ENCODE measurements around the gene ALMS1.

Gene ALMS1

DNA sequence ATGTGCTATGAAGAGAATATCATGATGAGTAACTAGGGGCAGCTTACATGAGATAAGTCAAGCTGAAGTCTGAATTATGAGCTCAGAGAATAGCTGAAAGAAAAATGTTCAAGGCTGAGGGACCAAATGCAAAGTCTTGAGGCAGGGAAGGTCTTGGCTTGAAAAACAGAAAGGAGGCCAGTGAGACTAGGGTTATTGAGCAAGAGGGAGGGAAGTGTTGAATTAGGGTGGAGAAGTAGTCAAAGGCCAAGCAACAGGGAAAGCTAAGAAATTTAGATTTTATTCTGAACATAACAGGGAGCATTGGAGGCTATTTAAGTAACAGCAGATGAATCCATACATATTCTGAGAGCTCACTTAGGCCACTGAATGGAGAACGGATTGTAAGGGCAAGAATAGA lies 11.4 kb upstream of the ALMS1 start:
- peaks cover 16% of the 10 kb centered on the region for H3K27me3 Mint-ChIP-seq
- no peaks in the 10 kb centered on the region for H3K4me1 Mint-ChIP-seq
- DNase-seq (no peak), ATAC-seq (no peak)
- H3K4me3 Mint-ChIP-seq: no peak overlapping the region
- no peaks in the 10 kb centered on the region for H3K36me3 Mint-ChIP-seq (ENCODE audit: low read depth)
- H3K9me3 Mint-ChIP-seq: no peaks in the 10 kb centered on the region
- no peak overlapping the region for H3K27ac Mint-ChIP-seq

GRCh38 chr2:73376681-73377080 lies 9.0 kb upstream of the ALMS1 start:
- Mint-ChIP-seq H3K27me3 (peaks cover 18% of the 10 kb centered on the region), H3K36me3 (ENCODE audit: low read depth) (no peaks in the 10 kb centered on the region), H3K9me3 (no peaks in the 10 kb centered on the region), H3K27ac (no peak overlapping the region), H3K4me3 (no peak overlapping the region), H3K4me1 (no peaks in the 10 kb centered on the region)
- DNase-seq (no peak), ATAC-seq (no peak)

GRCh38 chr2:73383036-73383435 lies 2.6 kb upstream of the ALMS1 start:
- peaks cover 21% of the 10 kb centered on the region for H3K4me1 Mint-ChIP-seq
- H3K27me3 Mint-ChIP-seq: peaks cover 2% of the 10 kb centered on the region
- DNase-seq (no peak), ATAC-seq (no peak)
- H3K36me3 Mint-ChIP-seq (ENCODE audit: low read depth): peaks cover 1% of the 10 kb centered on the region
- no peak overlapping the region for H3K27ac Mint-ChIP-seq
- H3K9me3 Mint-ChIP-seq: no peaks in the 10 kb centered on the region
- no peak overlapping the region for H3K4me3 Mint-ChIP-seq

GRCh38 chr2:73385123-73385503 lies 523 bp upstream of the ALMS1 start:
- H3K9me3 Mint-ChIP-seq: no peaks in the 10 kb centered on the region
- ATAC-seq: no peak
- H3K36me3 Mint-ChIP-seq (ENCODE audit: low read depth): peaks cover 1% of the 10 kb centered on the region
- peaks cover 26% of the 10 kb centered on the region for H3K4me1 Mint-ChIP-seq
- no peak for DNase-seq
- H3K4me3 Mint-ChIP-seq: peak overlapping the region; percentile 91
- H3K27me3 Mint-ChIP-seq: no peaks in the 10 kb centered on the region
- H3K27ac Mint-ChIP-seq: peak overlapping the region; percentile 87

DNA sequence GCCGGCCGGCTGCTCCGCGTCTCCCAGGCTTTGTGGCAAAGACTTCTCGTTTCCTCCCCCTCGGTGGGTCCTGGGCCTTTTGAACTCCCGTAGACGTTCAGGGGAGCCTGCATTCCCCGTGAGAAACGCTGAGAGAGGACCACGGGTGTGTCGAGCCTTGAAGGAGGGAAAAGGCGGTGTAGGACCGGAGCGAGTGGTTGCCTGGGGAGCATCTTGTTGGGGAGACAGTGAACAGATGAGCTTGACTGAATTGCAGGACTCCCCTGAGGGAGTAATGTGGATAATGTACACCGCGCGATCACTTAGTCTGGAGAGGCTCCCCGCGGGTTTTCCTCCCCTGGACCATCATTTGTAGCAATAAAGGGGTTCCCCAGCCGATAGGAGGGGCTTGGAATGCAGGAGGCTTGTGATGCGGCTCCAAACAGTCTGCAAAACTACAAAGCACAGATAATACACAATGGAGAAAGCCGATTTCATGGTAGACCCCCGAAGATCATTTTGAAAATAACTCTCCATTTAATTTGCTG lies 769 bp downstream of the ALMS1 start:
- Mint-ChIP-seq H3K4me3 (peak overlapping the region; percentile 91), H3K9me3 (no peaks in the 10 kb centered on the region), H3K27ac (peak overlapping the region; percentile 84), H3K27me3 (no peaks in the 10 kb centered on the region), H3K4me1 (peaks cover 26% of the 10 kb centered on the region), H3K36me3 (ENCODE audit: low read depth) (peaks cover 4% of the 10 kb centered on the region)
- DNase-seq (no peak), ATAC-seq (peak; percentile 3)

DNA sequence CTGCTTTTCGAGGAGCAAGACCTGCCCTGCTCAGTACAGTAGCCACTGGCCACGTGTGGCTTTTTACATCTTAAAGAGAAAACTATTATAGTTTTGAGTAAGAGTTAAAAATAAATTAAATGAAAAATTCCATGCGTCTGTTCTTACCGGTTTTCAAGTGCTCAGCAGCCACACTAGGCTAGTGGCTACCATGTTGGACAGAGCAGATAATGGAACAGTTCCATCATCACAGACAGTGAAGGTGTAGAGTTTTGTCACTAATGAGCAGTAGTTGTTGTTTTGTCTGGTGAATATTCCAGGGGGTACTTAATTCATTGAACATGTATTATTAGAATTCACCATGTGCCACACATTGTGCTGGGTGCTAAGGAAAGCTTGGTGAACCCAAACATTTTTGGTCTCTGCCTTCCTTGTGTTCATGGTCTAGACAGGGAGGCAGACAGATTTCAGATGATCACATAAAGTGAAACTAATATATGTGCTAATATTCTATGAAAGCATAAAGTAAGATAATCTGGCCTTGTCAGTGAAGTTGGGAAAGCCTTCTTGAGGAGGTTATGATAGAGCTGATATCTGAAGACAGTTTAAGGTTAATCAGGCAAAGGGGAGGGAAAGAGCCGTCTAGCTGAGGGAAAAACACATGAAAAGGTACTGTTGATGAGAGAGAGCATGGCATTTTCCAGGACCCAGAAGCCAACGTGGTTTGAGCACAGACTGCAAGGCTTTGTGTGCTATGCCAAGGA lies 1.4 kb downstream of the ALMS1 start:
- DNase-seq (no peak), ATAC-seq (no peak)
- Mint-ChIP-seq H3K36me3 (ENCODE audit: low read depth) (peaks cover 4% of the 10 kb centered on the region), H3K4me3 (peak overlapping the region; percentile 91), H3K27ac (peak overlapping the region; percentile 84), H3K4me1 (peaks cover 31% of the 10 kb centered on the region), H3K27me3 (no peaks in the 10 kb centered on the region), H3K9me3 (no peaks in the 10 kb centered on the region)

GRCh38 chr2:73402386-73403103 lies 16.9 kb downstream of the ALMS1 start:
- peaks cover 5% of the 10 kb centered on the region for H3K4me1 Mint-ChIP-seq
- no peak overlapping the region for H3K27ac Mint-ChIP-seq
- no peak overlapping the region for H3K4me3 Mint-ChIP-seq
- ATAC-seq: no peak
- no peak for DNase-seq
- peaks cover 63% of the 10 kb centered on the region for H3K36me3 Mint-ChIP-seq (ENCODE audit: low read depth)
- peaks cover 43% of the 10 kb centered on the region for H3K9me3 Mint-ChIP-seq
- H3K27me3 Mint-ChIP-seq: no peaks in the 10 kb centered on the region

DNA sequence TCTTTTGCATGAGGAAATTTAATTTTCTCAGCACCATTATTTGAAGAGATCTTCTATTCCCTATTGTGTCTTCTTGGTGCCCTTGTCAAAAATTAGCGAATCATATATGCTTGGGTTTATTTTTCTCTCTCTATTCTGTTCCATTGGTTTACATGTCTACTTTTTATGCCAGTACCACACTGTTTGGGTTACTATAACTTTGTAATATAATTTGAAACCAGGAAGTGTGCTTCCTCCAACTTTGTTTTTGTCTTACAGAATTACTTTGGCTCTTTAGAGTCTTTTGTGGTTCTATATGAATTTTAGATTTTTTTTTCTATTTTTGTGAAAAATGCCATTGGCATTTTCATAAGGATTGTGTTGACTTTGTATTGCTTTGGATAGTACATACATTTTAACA lies 17.6 kb downstream of the ALMS1 start:
- H3K27me3 Mint-ChIP-seq: no peaks in the 10 kb centered on the region
- H3K4me1 Mint-ChIP-seq: peaks cover 5% of the 10 kb centered on the region
- H3K9me3 Mint-ChIP-seq: peaks cover 41% of the 10 kb centered on the region
- peaks cover 63% of the 10 kb centered on the region for H3K36me3 Mint-ChIP-seq (ENCODE audit: low read depth)
- no peak for ATAC-seq
- no peak for DNase-seq
- no peak overlapping the region for H3K4me3 Mint-ChIP-seq
- no peak overlapping the region for H3K27ac Mint-ChIP-seq

DNA sequence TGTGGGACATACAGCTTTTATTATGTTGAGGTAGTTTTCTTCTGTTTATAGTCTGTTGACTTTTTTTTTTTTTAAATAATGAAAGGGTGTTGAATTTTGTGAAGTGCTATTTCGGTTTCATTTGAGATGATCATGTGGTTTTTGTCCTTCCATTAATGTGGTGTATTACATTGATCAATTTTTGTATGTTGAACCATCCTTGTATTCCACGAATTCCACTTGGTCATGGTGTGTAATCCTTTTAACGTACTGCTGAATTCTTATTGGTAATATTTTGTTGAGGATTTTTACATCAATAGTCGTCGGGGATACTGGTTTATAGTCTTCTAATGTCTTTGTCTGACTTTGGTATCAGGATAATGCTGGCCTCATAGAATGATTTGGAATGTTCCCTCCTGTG lies 18.8 kb downstream of the ALMS1 start:
- Mint-ChIP-seq H3K36me3 (ENCODE audit: low read depth) (peaks cover 58% of the 10 kb centered on the region), H3K27ac (no peak overlapping the region), H3K4me1 (peaks cover 5% of the 10 kb centered on the region), H3K9me3 (peaks cover 33% of the 10 kb centered on the region), H3K4me3 (no peak overlapping the region), H3K27me3 (no peaks in the 10 kb centered on the region)
- ATAC-seq (no peak), DNase-seq (no peak)

- DNase-seq (no peak), ATAC-seq (no peak)
- peaks cover 2% of the 10 kb centered on the region for H3K4me1 Mint-ChIP-seq
- H3K4me3 Mint-ChIP-seq: no peak overlapping the region
- H3K27me3 Mint-ChIP-seq: no peaks in the 10 kb centered on the region
- H3K36me3 Mint-ChIP-seq (ENCODE audit: low read depth): peaks cover 46% of the 10 kb centered on the region
- H3K9me3 Mint-ChIP-seq: peaks cover 26% of the 10 kb centered on the region
- no peak overlapping the region for H3K27ac Mint-ChIP-seq
These were observed 21.4 kb downstream of the ALMS1 start for GRCh38 chr2:73406996-73407395.

GRCh38 chr2:73408198-73408597 lies 22.6 kb downstream of the ALMS1 start:
- no peak overlapping the region for H3K4me3 Mint-ChIP-seq
- peaks cover 23% of the 10 kb centered on the region for H3K9me3 Mint-ChIP-seq
- ATAC-seq: no peak
- DNase-seq: no peak
- no peak overlapping the region for H3K27ac Mint-ChIP-seq
- no peaks in the 10 kb centered on the region for H3K4me1 Mint-ChIP-seq
- H3K27me3 Mint-ChIP-seq: no peaks in the 10 kb centered on the region
- H3K36me3 Mint-ChIP-seq (ENCODE audit: low read depth): peaks cover 39% of the 10 kb centered on the region

DNA sequence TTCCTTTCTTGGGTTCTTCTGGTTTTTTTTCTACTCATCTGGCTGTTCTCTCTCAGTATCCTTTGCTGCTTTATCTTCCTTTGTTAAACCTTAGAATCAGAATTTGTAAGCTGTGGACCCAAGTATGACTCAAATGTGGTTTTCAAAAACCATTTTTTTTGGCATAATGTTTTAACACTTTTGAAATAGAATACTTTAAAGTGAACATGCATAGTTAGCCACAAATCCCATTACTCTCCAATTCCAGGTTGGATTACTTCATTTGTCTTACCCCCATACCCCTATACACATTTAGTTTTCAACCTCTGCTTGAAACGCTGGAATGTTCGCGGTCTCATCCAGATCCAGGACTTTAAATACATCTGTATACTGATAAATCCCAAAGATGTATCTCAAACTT lies 29.1 kb downstream of the ALMS1 start:
- H3K27ac Mint-ChIP-seq: no peak overlapping the region
- ATAC-seq: no peak
- no peak for DNase-seq
- no peaks in the 10 kb centered on the region for H3K27me3 Mint-ChIP-seq
- no peak overlapping the region for H3K4me3 Mint-ChIP-seq
- H3K9me3 Mint-ChIP-seq: no peaks in the 10 kb centered on the region
- H3K4me1 Mint-ChIP-seq: peaks cover 8% of the 10 kb centered on the region
- peaks cover 8% of the 10 kb centered on the region for H3K36me3 Mint-ChIP-seq (ENCODE audit: low read depth)

DNA sequence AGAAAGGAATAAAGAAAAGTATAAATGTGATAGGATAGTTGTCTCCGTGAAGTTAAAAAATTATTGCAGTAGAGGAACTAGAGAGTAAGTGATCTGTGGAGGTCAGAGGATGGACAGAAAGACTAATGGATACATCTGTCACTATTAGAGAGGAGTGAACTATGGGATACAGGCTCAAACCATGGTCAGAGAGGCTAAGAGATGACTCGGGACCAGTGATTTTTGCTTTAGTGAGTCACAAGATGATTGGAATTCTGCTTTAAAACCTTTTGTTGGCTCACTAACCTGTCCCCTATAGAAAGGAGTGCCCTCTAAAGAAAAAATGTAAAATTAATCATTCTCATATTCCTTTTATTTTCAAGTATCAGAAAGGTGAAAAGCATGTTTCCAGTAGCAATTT lies 30.3 kb downstream of the ALMS1 start:
- no peaks in the 10 kb centered on the region for H3K9me3 Mint-ChIP-seq
- H3K4me1 Mint-ChIP-seq: peaks cover 8% of the 10 kb centered on the region
- ATAC-seq: no peak
- no peaks in the 10 kb centered on the region for H3K27me3 Mint-ChIP-seq
- H3K27ac Mint-ChIP-seq: no peak overlapping the region
- H3K36me3 Mint-ChIP-seq (ENCODE audit: low read depth): peaks cover 5% of the 10 kb centered on the region
- no peak overlapping the region for H3K4me3 Mint-ChIP-seq
- no peak for DNase-seq

- no peak for ATAC-seq
- Mint-ChIP-seq H3K27ac (no peak overlapping the region), H3K4me1 (peaks cover 8% of the 10 kb centered on the region)
These were observed 32.7 kb downstream of the ALMS1 start for GRCh38 chr2:73418343-73418742.

DNA sequence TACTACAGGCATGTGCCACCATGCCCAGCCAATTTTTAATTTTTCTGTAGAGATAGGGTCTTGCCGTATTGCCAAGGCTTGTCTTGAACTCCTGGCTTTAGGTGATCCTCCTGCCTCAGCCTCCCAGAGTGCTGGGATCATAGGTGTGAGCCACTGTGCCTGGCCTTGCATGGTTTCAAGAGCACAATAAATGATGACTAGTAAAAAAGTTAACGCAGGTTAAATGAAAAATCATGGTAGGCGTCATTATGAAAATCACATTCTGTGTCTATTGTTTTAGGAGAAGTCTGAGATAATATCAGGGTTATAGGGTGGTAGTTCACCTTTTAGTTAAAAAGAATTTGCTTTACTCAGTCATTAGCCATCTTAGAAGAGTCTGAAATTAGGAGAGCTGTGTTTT lies 38.3 kb downstream of the ALMS1 start:
- Mint-ChIP-seq H3K36me3 (ENCODE audit: low read depth) (peaks cover 12% of the 10 kb centered on the region), H3K9me3 (no peaks in the 10 kb centered on the region), H3K4me3 (no peak overlapping the region), H3K27ac (no peak overlapping the region), H3K27me3 (no peaks in the 10 kb centered on the region), H3K4me1 (no peaks in the 10 kb centered on the region)
- ATAC-seq: no peak
- DNase-seq: no peak

More at GRCh38 chr2:73418343-73418742, 32.7 kb downstream of the ALMS1 start:
- DNase-seq: no peak
- no peaks in the 10 kb centered on the region for H3K9me3 Mint-ChIP-seq
- H3K4me3 Mint-ChIP-seq: no peak overlapping the region
- H3K27me3 Mint-ChIP-seq: no peaks in the 10 kb centered on the region
- peaks cover 2% of the 10 kb centered on the region for H3K36me3 Mint-ChIP-seq (ENCODE audit: low read depth)

Measured in activated naive CD8-positive, alpha-beta T cell treated with anti-CD3 and anti-CD28 coated beads, Interleukin-2, amount 50 U/mL, for 24 hours (primary cell).